ENCODE data around the gene WASF2.

DNA sequence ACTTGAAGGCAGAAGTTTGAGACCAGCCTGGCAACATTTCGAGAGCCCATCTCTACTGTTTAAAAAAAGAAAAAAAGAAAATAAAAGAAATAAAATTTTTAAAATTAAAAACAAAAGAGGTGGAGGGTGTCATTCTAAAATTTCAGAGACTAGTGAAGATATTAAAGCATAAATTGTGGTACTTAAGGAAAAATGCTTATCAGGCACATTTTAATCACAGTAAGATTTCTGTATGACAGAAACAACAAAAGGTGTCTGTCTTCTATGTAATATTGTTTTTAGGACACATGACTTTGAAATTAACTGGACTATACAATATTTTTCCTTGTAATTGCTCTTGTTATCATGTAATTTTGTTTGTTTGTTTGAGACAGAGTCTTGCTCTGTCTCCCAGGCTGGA is 4.6 kb downstream of the WASF2 start:
- TF ChIP-seq, protein P1, sequence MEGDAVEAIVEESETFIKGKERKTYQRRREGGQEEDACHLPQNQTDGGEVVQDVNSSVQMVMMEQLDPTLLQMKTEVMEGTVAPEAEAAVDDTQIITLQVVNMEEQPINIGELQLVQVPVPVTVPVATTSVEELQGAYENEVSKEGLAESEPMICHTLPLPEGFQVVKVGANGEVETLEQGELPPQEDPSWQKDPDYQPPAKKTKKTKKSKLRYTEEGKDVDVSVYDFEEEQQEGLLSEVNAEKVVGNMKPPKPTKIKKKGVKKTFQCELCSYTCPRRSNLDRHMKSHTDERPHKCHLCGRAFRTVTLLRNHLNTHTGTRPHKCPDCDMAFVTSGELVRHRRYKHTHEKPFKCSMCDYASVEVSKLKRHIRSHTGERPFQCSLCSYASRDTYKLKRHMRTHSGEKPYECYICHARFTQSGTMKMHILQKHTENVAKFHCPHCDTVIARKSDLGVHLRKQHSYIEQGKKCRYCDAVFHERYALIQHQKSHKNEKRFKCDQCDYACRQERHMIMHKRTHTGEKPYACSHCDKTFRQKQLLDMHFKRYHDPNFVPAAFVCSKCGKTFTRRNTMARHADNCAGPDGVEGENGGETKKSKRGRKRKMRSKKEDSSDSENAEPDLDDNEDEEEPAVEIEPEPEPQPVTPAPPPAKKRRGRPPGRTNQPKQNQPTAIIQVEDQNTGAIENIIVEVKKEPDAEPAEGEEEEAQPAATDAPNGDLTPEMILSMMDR (IDR thresholded peaks at IDR 0.05; ENCODE audit: borderline replicate concordance, extremely low read depth, low read length, poor library complexity, severe bottlenecking) = no peak
- no peak for TF ChIP-seq EZH2 (IDR thresholded peaks at IDR 0.05; ENCODE audit: borderline replicate concordance, low read depth, low read length, severe bottlenecking)

All from DND-41 (cell line).